ENCODE results near the gene IL15RA. TPM values are rescaled to one million over a fixed set of nuclear protein-coding genes. Genes with fewer than 3 reads are reported as not detected.

The IL15RA gene
- total RNA-seq, 4 donors from 2014 or later = 9.0 to 18.6 (median 12.6) TPM

- Histone ChIP-seq H3K27me3 (peaks cover 0 to 8% of the 10 kb centered on the region in 2 donors), H3K27ac (peak overlapping the region in 3 of 4 donors; percentile 78 to 83 (median 79)), H3K4me1 (peaks cover 0 to 39% (median 10%) of the 10 kb centered on the region in 4 donors), H3K9me3 (no peaks in the 10 kb centered on the region), H3K4me3 (peak overlapping the region in 2 of 4 donors; percentile 9 to 33), H3K36me3 (no peaks in the 10 kb centered on the region)
- DNase-seq (ENCODE audit: low spot score in 2 of 2) = peak; percentile 53 to 88
- 37 to 50% methylated on average over 7 of the region's 7 CpGs for WGBS, 2 donors
- TF ChIP-seq POLR2A (IDR thresholded peaks at IDR 0.05) = no peak
- peak in 1 of 2 donors; percentile 67 for TF ChIP-seq EP300 (IDR thresholded peaks at IDR 0.05)
Measured at GRCh38 chr10:5944389-5945189, 32.8 kb downstream of the IL15RA start.

- Histone ChIP-seq H3K4me1 (peaks cover 0 to 34% (median 7%) of the 10 kb centered on the region in 4 donors), H3K9me3 (no peaks in the 10 kb centered on the region), H3K36me3 (peaks cover 0 to 6% (median 0%) of the 10 kb centered on the region in 3 donors), H3K4me3 (no peak overlapping the region), H3K27me3 (peaks cover 0 to 8% of the 10 kb centered on the region in 2 donors), H3K27ac (peak overlapping the region; percentile 19 to 83 (median 78))
- no peak for DNase-seq (ENCODE audit: low spot score in 2 of 2)
- TF ChIP-seq EP300 (IDR thresholded peaks at IDR 0.05) = no peak
- 59% methylated on average over 15 of the region's 15 CpGs for WGBS, 2 donors
Measured at GRCh38 chr10:5943536-5943935, 33.8 kb downstream of the IL15RA start.

GRCh38 chr10:5942474-5942873, 34.9 kb downstream of the IL15RA start:
- Histone ChIP-seq H3K4me1 (peaks cover 0 to 34% (median 7%) of the 10 kb centered on the region in 4 donors), H3K27ac (peak overlapping the region in 3 of 4 donors; percentile 37 to 70 (median 40)), H3K27me3 (no peaks in the 10 kb centered on the region), H3K36me3 (peaks cover 0 to 17% (median 0%) of the 10 kb centered on the region in 3 donors), H3K4me3 (no peak overlapping the region), H3K9me3 (no peaks in the 10 kb centered on the region)
- peak in 1 of 2 donors; percentile 33 for DNase-seq (ENCODE audit: low spot score in 2 of 2)
- 70 to 72% methylated on average over 16 of the region's 16 CpGs for WGBS, 2 donors
- TF ChIP-seq CTCF (IDR thresholded peaks at IDR 0.05) = no peak
- TF ChIP-seq EP300 (IDR thresholded peaks at IDR 0.05) = peak in 1 of 2 donors; percentile 47

- H3K36me3 ChIP-seq = peaks cover 0 to 22% (median 3%) of the 10 kb centered on the region in 3 donors
- 82 to 90% methylated on average over 11 to 13 of the region's 13 CpGs for WGBS, 2 donors
- no peak overlapping the region for H3K4me3 ChIP-seq
- peaks cover 0 to 34% (median 7%) of the 10 kb centered on the region in 4 donors for H3K4me1 ChIP-seq
- no peak for TF ChIP-seq POLR2A (IDR thresholded peaks at IDR 0.05)
- H3K9me3 ChIP-seq = no peaks in the 10 kb centered on the region
- DNase-seq (ENCODE audit: low spot score in 2 of 2) = no peak
- peak overlapping the region in 3 of 4 donors; percentile 37 to 70 (median 40) for H3K27ac ChIP-seq
- no peaks in the 10 kb centered on the region for H3K27me3 ChIP-seq
Measured at GRCh38 chr10:5942001-5942400, 35.3 kb downstream of the IL15RA start.

GRCh38 chr10:5941579-5941978, 35.8 kb downstream of the IL15RA start:
- Histone ChIP-seq H3K4me1 (peaks cover 0 to 34% (median 7%) of the 10 kb centered on the region in 4 donors), H3K27ac (peak overlapping the region in 3 of 4 donors; percentile 37 to 70 (median 40)), H3K9me3 (no peaks in the 10 kb centered on the region), H3K36me3 (peaks cover 0 to 26% (median 7%) of the 10 kb centered on the region in 3 donors), H3K4me3 (no peak overlapping the region), H3K27me3 (no peaks in the 10 kb centered on the region)
- no peak for DNase-seq (ENCODE audit: low spot score in 2 of 2)
- TF ChIP-seq EP300 (IDR thresholded peaks at IDR 0.05) (no peak), POLR2A (IDR thresholded peaks at IDR 0.05) (no peak), CTCF (IDR thresholded peaks at IDR 0.05) (no peak)
- 73% methylated on average over 7 of the region's 7 CpGs for WGBS, 2 donors

- H3K4me3 ChIP-seq = no peak overlapping the region
- 66 to 72% methylated on average over 6 of the region's 6 CpGs for WGBS, 2 donors
- H3K27me3 ChIP-seq = no peaks in the 10 kb centered on the region
- TF ChIP-seq POLR2A (IDR thresholded peaks at IDR 0.05) (no peak), EP300 (IDR thresholded peaks at IDR 0.05) (no peak)
- no peaks in the 10 kb centered on the region for H3K9me3 ChIP-seq
- no peak overlapping the region for H3K27ac ChIP-seq
- H3K36me3 ChIP-seq = peaks cover 0 to 33% (median 10%) of the 10 kb centered on the region in 3 donors
- peaks cover 0 to 32% (median 4%) of the 10 kb centered on the region in 4 donors for H3K4me1 ChIP-seq
- no peak for DNase-seq (ENCODE audit: low spot score in 2 of 2)
Measured at GRCh38 chr10:5940807-5941218, 36.5 kb downstream of the IL15RA start.

GRCh38 chr10:5938291-5938690, 39.1 kb downstream of the IL15RA start:
- peaks cover 0 to 58% (median 10%) of the 10 kb centered on the region in 3 donors for H3K36me3 ChIP-seq

More at GRCh38 chr10:5938291-5938690, 39.1 kb downstream of the IL15RA start:
- H3K4me1 ChIP-seq = peaks cover 0 to 7% (median 2%) of the 10 kb centered on the region in 4 donors
- H3K9me3 ChIP-seq = no peaks in the 10 kb centered on the region
- no peak for DNase-seq (ENCODE audit: low spot score in 2 of 2)
- WGBS, 2 donors = 90 to 93% methylated on average over 12 of the region's 12 CpGs
- H3K4me3 ChIP-seq = no peak overlapping the region
- H3K27ac ChIP-seq = no peak overlapping the region
- TF ChIP-seq POLR2A (IDR thresholded peaks at IDR 0.05) (no peak), EP300 (IDR thresholded peaks at IDR 0.05) (no peak), CTCF (IDR thresholded peaks at IDR 0.05) (no peak)
- no peaks in the 10 kb centered on the region for H3K27me3 ChIP-seq
